Suprapubic skin (tissue), 4 donors: ENCODE results near the gene AOC3. TPM values are rescaled to one million over a fixed set of nuclear protein-coding genes. Genes with fewer than 3 reads are reported as not detected.
"Not testable (repeated sequence)": the region's sequence is repeated elsewhere in the genome, so short reads cannot be mapped to it uniquely, and the experiment has no call there.

ENCODE experiments used
- DNase-seq, 2 donors: peaks; one replicate each; pipeline ENCODE4 v3.0.0-alpha.2; 2019; ENCODE audit warnings: low spot score in 2 of 2
- H3K27ac ChIP-seq: fragments of 200-600 bp; sonication (generic); one replicate; pipeline ENCODE4 v1.5.1; 2019
- H3K27me3 ChIP-seq: fragments of 200-600 bp; sonication (generic); one replicate; pipeline ENCODE4 v1.5.1; 2019
- H3K36me3 ChIP-seq: fragments of 200-600 bp; sonication (generic); one replicate; pipeline ENCODE4 v1.5.1; 2019
- H3K4me1 ChIP-seq: fragments of 200-600 bp; sonication (generic); one replicate; pipeline ENCODE4 v1.5.1; 2019
- H3K4me3 ChIP-seq: fragments of 200-600 bp; sonication (generic); one replicate; pipeline ENCODE4 v1.5.1; 2019; ENCODE audit warnings: mild to moderate bottlenecking
- H3K9me3 ChIP-seq: fragments of 200-600 bp; sonication (generic); one replicate; pipeline ENCODE4 v1.5.1; 2019
- EP300 ChIP-seq: sonication (generic); formaldehyde crosslinking; IDR thresholded peaks from one replicate; pipeline ENCODE4 v1.6.1; 2017; ENCODE audit warnings: antibody characterized with exemption
- POLR2A ChIP-seq, 2 donors: fragments of 450-650 bp; IDR thresholded peaks; one replicate each; pipeline ENCODE4 v1.6.1; 2017; ENCODE audit warnings: antibody characterized with exemption in 2 of 2, mild to moderate bottlenecking in 2 of 2, moderate library complexity in 2 of 2
- POLR2AphosphoS5 ChIP-seq, 3 donors: sonication (generic); formaldehyde crosslinking; IDR thresholded peaks; one replicate each; pipeline ENCODE4 v1.6.1; 2017; ENCODE audit warnings: antibody characterized with exemption in 3 of 3
- WGBS: methylation state at CpG from one replicate; pipeline ENCODE4 v1.1.5; 2018; 5-methylcytosine and 5-hydroxymethylcytosine counted together
- total RNA-seq, 4 donors: library from RNA; depleted of rRNA; stranded (reverse); fragments of >200 nt; gene quantifications; one replicate each; pipeline ENCODE4 v1.1.0, GENCODE V29; 2016
- TF ChIP-seq, protein P1 (sequence below), 2 donors: fragments of 200-600 bp in 1 of 2; fragments of 450-650 bp in 1 of 2; sonication (generic) in 1 of 2; IDR thresholded peaks; one replicate each; pipeline ENCODE4 v1.5.1; 2016 to 2019; ENCODE audit warnings: antibody characterized with exemption in 2 of 2, mild to moderate bottlenecking in 1 of 2, moderate library complexity in 1 of 2

Gene AOC3
- total RNA-seq, 4 donors from 2014 or later, result 7.6 to 12.7 (median 11.0) TPM

DNA sequence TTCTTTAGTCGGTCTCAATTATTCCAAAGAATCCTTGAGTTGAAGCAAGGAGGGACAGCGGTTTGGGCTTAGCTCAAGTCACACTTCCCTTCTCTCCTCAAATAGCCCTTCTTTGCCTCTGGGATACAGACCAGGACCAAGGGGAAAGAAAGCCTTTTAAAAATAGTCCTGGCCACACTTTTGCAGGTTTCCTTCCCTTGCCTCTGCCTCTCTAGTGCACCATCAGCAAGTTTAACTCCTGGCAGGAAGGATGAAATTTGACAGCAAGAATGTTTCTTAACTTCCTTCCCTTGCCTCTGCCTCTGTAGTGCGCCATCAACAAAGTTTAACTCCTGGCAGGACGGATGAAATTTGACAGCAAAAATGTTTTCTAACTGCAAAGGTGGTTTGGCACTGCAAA lies 42.4 kb downstream of the AOC3 start:
- H3K4me3 ChIP-seq, result no peak overlapping the region
- WGBS, result 25% methylated on average over 4 of the region's 4 CpGs
- no peak for DNase-seq
- peaks cover 15% of the 10 kb centered on the region for H3K4me1 ChIP-seq
- no peak for TF ChIP-seq POLR2AphosphoS5 (IDR thresholded peaks at IDR 0.05)
- no peak for TF ChIP-seq EP300
- no peak for TF ChIP-seq POLR2A (IDR thresholded peaks at IDR 0.05)
- TF ChIP-seq, protein P1, sequence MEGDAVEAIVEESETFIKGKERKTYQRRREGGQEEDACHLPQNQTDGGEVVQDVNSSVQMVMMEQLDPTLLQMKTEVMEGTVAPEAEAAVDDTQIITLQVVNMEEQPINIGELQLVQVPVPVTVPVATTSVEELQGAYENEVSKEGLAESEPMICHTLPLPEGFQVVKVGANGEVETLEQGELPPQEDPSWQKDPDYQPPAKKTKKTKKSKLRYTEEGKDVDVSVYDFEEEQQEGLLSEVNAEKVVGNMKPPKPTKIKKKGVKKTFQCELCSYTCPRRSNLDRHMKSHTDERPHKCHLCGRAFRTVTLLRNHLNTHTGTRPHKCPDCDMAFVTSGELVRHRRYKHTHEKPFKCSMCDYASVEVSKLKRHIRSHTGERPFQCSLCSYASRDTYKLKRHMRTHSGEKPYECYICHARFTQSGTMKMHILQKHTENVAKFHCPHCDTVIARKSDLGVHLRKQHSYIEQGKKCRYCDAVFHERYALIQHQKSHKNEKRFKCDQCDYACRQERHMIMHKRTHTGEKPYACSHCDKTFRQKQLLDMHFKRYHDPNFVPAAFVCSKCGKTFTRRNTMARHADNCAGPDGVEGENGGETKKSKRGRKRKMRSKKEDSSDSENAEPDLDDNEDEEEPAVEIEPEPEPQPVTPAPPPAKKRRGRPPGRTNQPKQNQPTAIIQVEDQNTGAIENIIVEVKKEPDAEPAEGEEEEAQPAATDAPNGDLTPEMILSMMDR (IDR thresholded peaks at IDR 0.05), result no peak
- H3K36me3 ChIP-seq, result no peaks in the 10 kb centered on the region
- no peak overlapping the region for H3K27ac ChIP-seq
- no peaks in the 10 kb centered on the region for H3K27me3 ChIP-seq
- H3K9me3 ChIP-seq, result no peaks in the 10 kb centered on the region

DNA sequence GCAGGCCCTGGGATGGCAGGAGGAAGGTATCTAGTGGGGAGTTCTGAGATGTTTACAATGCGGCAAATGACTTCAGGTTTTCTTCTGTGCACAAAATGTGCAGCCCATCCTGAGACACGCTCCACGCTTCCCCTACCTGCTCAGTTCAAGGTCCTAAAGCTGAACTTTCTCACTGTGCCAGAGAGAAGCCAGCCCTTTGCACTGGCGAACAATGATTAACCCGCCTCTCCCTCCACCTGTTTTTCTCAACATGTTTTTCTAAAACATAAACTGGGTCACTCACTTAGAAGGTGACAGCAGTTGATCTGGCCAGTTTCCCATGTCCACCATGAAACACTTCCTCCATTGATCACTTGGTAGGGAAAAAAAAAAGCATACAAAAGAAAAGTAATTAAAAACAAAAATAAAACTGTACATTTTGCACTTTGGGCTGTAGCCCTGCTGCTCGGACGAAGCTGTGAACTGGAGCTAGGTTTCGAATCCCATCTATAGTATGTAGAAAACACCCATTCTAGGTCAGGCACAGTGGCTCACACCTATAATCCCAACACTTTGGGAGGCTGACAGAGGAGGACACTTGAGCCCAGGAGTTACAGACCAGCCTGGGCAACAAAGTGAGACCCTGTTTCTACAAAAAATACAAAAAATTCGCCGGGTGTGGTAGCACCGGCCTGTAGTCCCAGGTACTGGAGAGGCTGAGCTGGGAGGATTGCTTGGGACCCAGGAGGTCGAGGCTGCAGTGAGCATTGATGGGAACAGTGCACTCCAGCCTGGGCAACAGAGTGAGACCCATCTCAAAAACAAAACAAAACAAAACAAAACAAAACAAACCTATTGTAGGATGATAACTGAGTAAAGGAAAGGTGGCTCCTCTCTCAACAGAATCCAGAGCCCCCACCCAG lies 43.5 kb downstream of the AOC3 start:
- Histone ChIP-seq H3K9me3 (no peaks in the 10 kb centered on the region), H3K27ac (no peak overlapping the region), H3K36me3 (no peaks in the 10 kb centered on the region), H3K27me3 (no peaks in the 10 kb centered on the region), H3K4me1 (peaks cover 15% of the 10 kb centered on the region), H3K4me3 (no peak overlapping the region)
- TF ChIP-seq, protein P1 (IDR thresholded peaks at IDR 0.05), result no peak
- TF ChIP-seq POLR2AphosphoS5 (IDR thresholded peaks at IDR 0.05) (no peak), EP300 (no peak), POLR2A (IDR thresholded peaks at IDR 0.05) (no peak)
- WGBS, result 75% methylated on average over 12 of the region's 12 CpGs
- DNase-seq, result no peak

DNA sequence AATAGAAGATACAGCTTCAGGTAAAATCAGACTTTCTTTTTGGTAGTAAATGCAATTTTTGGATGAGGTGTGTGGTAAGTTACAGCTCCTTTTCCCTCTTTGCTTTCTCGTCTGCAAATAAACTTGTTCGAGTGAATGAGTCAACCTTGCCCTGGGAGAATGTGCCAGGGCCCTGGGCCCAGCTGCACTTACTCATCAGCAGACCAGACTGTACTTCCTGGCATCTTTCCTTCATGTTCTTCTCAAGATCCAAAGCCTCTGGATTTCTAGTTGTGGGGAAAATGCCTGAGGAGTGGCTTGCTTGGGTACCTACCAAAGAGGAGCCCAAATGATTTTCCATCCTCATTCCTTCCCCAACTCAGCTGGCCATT lies 44.2 kb downstream of the AOC3 start:
- DNase-seq, result peak in 1 of 2 donors; percentile 69
- Histone ChIP-seq H3K27me3 (no peaks in the 10 kb centered on the region), H3K27ac (no peak overlapping the region), H3K4me3 (no peak overlapping the region), H3K36me3 (no peaks in the 10 kb centered on the region), H3K4me1 (peaks cover 15% of the 10 kb centered on the region), H3K9me3 (no peaks in the 10 kb centered on the region)
- TF ChIP-seq POLR2A (IDR thresholded peaks at IDR 0.05), result no peak
- WGBS, result 23% methylated on average over 2 of the region's 2 CpGs

GRCh38 chr17:42898147-42898811 lies 47.3 kb downstream of the AOC3 start:
- H3K4me1 ChIP-seq, result peaks cover 11% of the 10 kb centered on the region
- H3K27ac ChIP-seq, result no peak overlapping the region
- TF ChIP-seq EP300 (no peak), POLR2A (IDR thresholded peaks at IDR 0.05) (no peak), POLR2AphosphoS5 (IDR thresholded peaks at IDR 0.05) (no peak)
- TF ChIP-seq, protein P1 (IDR thresholded peaks at IDR 0.05), result no peak
- no peaks in the 10 kb centered on the region for H3K27me3 ChIP-seq
- H3K9me3 ChIP-seq, result no peaks in the 10 kb centered on the region
- no peaks in the 10 kb centered on the region for H3K36me3 ChIP-seq
- no peak overlapping the region for H3K4me3 ChIP-seq
- WGBS, result 90% methylated on average over 5 of the region's 7 CpGs
- no peak for DNase-seq

DNA sequence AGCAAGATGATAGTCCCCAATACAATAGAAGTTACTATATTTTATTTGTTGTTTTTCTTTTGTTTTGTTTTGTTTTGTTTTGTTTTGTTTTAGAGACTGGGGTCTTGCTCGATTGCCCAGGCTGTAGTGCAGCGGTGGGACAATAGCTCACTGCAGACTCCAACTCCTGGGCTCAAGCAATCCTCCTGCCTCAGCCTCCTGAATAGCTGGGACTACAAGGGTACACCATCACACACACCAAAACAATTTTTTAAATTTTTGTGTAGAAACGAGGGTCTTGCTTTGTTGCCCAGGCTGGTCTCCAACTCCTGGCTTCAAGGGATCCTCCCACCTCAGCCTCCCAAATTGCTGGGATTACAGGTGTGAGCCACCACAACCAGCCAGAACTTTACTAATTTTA lies 49.0 kb downstream of the AOC3 start:
- not testable (repeated sequence) for H3K36me3 ChIP-seq, DNase-seq, H3K27me3 ChIP-seq, H3K9me3 ChIP-seq, H3K27ac ChIP-seq, H3K4me3 ChIP-seq, H3K4me1 ChIP-seq
- 81% methylated on average over 3 of the region's 3 CpGs for WGBS
